Iris pigment epithelial cell (primary cell): ENCODE measurements around the gene C22orf31.

ENCODE experiments used
- DNase-seq: peaks from one replicate; pipeline ENCODE4 v3.0.0-alpha.2; 2011; ENCODE audit warnings: low read depth

C22orf31 gene

DNA sequence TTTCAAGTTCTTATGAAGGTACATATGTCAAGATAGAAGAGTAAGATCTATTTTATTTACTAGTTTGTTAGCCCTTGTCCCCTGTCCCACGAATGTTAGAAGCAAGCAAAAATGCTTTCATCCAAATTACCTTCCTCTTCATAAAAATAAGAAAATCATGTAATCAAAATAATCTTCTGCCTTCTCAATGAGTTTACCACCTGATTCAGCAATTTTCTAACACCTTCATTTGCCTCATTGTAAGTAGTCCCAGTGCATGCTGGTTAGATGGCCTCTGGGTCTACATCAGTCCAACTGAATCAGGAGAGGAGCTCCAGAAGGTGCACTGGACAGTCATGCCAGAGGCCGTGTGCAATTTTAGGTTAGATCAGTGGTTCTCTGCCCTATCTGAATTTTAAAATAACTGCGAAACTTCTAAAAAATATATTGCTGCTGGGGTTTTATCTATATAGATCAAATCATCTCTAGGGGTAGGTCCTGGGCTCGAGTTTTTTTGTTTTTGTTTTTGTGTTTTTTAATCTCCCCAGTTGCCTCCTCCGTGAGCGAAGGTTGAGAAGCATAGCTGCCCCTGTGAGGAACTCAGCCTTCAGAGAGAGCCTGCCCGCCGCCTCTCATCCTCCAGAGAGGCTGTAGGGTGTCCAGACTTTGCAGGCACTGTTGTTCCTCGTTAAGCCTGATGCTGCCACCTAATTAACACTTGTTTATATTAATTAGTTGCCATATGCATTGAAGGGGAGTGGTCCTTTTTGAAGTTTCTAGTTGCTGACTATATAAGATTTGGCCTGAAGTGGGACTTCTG is 32.2 kb downstream of the C22orf31 start:
- no peak for DNase-seq

DNA sequence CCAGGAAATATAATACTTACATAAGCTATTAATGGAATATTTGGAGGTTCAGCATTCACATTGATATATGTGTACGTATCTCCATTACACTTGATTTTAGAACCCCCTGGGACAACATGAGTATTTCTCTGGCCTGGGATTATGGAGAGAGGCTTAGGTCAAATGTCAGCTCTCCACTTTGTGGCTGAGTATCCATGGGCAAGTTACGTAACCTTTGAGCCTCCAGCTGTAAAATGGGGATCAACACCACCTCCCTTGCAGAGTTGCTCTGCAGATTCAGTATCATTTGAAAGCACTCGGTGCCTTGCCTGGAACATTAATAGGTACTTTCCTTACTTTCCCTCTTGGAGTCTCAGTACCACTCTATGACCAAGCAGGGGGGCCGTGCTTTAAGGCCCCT is 33.2 kb downstream of the C22orf31 start:
- DNase-seq: no peak

DNA sequence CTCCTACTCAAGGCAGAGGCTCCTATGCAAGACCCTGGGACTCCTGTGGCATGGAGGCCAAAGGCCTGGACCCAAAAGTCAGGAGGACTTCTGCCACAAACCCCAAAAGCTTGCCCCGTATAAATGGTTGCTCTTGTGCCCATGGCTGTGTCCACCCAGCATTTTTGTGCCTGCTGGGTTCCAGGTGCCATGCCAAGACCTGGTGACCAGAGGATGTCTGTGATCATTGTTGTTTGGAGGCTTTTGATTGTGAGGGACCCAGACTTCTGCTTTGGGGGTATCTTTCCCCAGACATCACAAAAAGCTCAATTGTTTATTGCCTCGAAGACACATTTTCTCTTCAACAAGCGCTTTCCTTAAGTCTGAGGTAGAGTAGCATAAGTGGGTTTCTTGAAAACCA is 35.1 kb downstream of the C22orf31 start:
- DNase-seq: no peak

DNA sequence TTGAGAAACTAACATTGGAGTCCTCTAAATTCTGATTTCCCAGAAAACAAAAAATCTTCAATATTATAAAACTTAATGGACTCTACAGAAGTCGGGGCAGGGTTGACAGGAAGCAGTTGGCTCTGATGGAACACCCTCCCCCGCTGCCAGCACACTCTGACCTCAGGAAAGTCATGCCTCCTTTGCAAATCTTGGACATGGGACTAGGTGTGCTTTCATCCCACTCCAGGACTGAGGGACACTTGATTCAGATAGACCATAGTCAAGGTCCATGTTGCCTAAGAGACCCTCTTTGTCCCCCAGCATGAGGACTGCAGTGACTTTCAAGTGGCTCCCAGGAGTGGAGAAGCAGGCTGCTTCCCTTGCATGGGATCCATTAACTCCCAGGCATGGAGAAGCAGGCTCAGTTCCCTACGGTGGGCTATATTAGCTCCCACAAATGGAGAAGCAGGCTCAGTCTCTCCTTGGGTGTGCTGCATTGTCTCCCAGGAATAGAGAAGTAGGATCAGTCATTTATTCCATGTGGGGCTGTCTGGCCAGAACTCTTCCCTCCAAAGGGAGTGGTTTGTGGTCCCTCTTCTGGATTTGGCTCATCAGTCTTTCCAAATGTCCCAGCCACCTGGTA is 38.3 kb downstream of the C22orf31 start:
- DNase-seq: no peak

DNA sequence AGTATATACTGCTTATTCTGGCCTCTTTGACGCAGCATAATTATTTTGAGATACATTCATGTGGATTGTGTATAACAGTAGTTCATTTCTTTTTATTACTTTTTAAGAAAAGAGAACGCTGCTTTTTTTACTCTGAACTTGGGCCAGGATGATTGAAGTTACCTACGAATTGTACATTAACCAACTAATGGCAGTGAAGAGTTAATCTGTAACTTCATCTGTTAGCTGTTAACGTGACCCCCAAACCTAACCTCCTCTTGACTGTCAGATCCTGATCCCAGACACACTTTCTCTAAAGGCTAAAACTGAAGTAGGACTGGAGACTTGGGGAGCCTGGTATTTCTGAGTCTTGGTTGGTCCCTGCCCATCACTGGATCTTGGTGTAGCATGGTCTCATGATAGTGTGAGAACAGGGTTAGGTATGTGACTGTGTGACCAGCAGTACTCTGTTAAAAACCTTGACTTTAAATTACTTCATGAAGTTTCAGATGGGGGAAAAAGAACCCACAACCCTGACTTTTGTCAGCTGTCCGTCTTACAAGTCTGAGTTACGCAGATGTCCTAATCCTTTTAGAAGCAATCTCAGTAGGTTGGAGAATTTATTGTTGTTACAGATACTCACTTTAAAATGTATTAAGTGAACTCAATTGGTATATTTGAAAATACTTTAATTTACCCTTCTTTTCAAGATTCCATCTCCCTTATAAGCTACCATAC is 39.4 kb downstream of the C22orf31 start:
- DNase-seq: no peak

DNA sequence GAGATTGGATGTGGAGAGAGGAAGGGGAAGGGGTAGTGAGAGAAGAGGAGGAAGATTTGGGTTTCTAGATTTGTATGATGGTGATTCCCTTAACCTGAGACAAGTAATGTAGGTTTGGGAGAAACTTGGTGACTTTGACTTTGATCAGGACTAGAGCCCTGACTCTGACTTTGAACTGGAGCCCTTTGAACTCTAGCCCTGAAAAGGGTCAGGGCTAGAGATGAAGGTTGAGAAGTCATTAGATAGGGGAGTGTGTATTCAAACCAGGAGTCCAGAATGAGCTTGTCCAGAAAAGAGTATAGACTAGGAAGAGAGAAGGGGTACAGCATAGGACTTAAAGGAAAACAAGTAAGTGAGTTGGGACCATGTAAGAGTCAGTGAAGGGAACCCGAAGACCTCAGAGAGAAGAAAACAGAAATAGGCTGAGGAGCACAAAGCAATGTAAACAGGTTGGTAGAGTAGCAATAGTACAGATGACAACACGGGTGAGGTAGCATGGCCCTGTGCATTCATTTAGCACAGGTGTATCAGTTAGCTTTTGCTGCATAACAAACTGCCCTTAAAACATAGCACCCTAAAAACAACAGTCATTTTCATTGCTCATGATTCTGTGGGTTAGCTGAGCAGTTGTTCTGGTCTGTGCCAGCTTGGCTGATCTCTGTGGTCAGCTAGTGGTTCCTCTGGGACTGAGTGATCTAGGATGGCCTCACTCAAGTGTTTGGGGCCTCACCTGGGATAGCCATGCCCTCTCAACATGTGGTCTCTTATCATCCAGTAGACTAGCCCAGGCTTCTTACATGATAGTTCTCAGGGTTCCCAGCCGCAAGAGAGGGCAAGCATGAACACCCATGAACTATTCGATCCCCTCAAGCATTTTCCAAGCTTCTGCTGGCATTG is 43.1 kb downstream of the C22orf31 start:
- no peak for DNase-seq

DNA sequence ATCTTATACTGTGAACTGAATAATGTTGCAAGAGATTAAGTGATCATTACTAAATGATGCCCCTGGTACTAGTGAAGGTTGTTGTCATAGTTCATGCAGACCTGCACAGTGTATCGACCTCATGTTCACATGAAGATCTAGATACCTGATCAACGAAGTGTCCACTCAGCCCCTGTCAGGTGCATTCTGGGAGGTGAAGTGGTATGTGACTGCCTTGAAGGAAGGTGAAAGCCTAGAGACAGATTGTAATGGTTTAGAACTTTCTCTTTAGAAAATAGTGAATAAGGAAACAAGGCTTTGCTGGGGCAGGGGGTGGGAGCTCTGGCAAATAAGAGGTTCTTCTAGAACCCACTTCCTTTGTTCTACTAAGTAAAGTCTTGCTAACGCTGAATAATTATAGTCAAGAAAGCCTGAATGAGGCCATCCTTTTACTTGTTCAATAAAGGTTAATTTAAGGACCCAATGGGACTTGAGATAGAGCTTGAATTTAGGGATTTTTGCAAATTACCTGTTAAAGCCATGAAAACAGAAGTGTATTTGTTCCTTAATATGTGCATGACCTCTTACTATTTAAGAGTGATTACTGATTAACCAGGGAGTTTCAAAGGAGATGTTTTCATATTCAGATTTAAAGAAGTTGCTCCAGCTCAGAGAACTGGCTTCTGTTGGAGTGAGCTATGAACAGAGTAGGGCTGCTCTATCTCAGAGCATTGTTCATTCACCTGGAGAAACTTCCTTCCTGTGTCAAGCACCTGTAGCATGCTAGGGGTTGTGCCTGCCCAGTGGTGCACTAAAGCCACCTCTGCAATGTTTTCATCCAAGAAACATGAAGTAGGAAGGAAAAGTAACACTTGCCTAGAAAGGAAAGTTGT is 45.3 kb downstream of the C22orf31 start:
- no peak for DNase-seq

DNA sequence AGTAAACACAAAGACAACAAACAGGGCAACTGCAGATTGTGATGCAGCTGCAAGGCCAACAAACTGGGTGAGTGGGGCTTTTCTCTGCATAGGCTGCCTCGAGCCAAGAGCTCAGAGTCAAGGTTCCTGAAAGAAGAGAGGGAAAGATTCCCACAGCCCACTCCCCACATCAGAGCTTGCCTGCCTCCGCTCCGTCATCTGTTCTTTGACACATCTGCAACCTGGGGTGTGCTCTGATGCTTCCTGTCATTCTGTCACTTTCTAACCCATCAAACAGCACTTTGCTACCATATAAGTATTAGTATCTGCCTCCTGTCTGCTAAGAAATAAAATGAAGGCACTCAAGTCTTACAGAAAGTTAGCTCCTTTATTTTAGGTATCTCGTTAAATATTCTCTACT is 46.9 kb downstream of the C22orf31 start:
- DNase-seq: no peak

DNA sequence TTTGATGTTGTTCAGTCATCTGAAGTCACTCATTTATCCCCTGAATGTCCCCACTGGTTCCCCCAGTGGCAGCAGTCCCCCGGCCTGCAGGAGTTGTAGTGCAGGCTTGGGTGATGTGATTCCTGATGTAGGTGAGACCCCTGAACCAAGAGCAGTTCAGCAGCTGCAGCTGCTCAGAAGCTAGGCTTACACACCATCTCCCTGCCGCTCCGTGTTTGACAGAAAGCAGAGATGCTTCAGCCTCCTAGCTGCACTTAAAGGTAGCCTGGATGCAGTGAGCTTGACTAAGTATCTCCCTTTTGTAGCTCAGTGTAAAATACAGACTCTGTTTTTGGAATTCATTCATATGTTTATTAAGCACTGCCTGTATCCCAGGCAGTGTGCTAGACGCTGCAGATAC is 47.3 kb downstream of the C22orf31 start:
- no peak for DNase-seq

DNA sequence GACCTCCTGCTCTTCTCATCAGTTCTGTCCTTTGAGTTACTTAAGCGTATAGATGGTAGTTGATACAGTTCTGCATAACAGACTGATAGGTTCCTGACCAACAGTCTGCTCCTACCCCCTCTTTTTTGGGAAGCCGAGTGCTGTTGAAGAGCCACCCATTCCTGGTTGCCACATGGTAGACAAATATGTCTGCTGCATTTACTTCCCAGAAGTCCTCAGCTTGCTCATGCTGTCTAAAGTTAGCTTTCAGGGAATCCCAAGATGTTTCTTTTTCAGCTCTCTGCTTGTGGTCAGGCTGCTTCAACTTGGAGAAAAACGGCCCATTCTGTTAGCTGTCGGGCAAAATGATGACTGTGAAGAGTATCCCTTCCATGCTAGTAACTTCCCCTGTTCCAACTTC is 48.7 kb downstream of the C22orf31 start:
- DNase-seq: no peak

DNA sequence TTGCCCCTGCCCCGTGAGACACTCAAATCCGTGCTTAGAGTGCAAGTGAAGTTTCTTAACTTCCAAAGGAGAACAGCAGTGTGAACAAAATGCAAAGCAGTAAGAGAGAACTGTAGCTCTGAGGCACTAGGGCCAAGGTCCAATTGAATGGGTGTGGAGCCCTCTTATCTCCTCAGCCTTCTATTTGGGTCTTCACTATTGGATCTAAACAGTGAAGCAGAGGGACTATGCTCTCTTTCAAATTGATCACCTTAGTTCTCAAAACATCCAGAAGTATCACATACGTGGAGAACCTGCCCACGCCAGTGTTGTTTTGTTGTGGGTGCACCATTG is 49.6 kb downstream of the C22orf31 start:
- no peak for DNase-seq

DNA sequence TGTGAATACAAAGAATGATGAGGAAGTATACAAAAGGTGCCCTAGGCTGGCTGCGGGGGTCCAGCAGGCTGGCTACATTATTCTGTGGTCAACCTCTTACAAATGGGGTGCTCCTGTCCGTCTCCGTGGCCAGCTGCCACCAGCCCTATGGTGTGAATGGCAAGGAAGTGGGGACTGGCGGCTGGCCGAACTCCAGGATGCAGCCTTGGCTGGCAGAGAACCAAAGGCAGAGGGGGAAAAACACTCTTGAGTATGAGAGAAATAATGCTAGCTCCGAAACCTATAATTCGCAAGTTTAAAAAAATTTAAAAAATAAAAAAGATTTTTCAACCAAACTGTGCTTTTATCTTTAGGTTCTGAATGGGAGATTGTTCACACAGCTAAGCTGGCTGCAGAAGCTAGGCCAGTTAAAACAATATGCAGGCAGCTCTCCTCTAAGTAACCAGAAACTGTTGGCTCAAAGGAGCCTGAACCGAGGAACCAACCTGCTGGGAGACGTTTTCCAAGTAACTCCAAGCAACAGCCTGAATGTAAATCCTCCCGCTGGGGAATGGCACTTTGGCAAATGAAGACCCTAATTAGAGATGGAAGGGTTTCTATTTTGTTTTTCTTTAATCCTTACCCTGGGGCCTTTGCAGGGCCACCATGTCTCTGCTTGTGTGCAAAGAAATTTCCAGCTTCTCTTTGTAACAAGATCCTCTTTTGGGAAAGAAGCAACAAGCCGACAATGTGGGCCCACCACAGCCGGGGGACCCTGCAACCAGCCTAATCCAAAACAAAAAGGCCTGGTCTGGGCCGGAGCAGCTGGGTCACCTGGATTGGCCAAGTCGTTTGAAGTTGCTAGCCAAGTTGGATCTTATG is 50.2 kb downstream of the C22orf31 start:
- no peak for DNase-seq

DNA sequence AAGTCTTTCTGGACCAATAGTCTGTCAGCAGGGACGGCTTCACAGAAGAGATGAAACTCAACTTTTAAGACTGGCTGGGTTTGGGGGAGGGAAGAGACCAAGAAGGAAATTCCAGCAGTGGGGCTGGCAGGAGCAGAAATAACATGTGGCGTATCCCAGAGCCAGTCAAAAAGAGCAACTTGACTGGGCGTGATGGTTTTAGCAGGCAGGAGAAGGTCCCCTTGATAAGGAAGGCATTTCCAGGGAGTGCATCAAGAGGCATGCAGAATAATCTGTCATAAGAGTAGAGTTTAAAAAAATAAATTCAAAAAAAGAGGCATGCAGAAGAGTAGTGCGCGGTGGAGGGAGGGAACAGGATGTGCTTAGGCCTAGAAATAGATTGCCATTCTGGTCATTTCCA is 52.5 kb downstream of the C22orf31 start:
- DNase-seq: no peak
